GM12878 (cell line): ENCODE measurements around the gene DDX51. TPM values are rescaled to one million over a fixed set of nuclear protein-coding genes. Genes with fewer than 3 reads are reported as not detected.

Experiments used
- ATAC-seq: fragments of 200-7000 bp; cut with Tn5 transposase; 3 replicates; pipeline ENCODE4 v1.9.1; 2020; ENCODE audit warnings: mild to moderate bottlenecking, moderate library complexity
- BruUV-seq: library from RNA; stranded (reverse); fragments of 400-500 nt; replicated peaks from 2 replicates; lab custom pipeline; 2021; lab: Mats Ljungman, UMichigan
- CTCF ChIA-PET: fragments of 300-600 bp; sonication (Branson Sonifier 250); formaldehyde crosslinking; extraction: SDS; loops from one replicate; lab custom pipeline; 2021; ENCODE audit warnings: inconsistent platforms; lab: Yijun Ruan, JAX
- POLR2A ChIA-PET: fragments of 350-600 bp; formaldehyde crosslinking; extraction: SDS; loops from one replicate; lab custom pipeline; 2021; ENCODE audit warnings: inconsistent platforms; lab: Charles Lee
- RAD21 ChIA-PET: fragments of 300-600 bp; sonication (Branson Sonifier 250); formaldehyde crosslinking; loops from one replicate; lab custom pipeline; 2023; ENCODE audit warnings: antibody characterized with exemption; ENCODE audit not compliant: unreplicated experiment; lab: Charles Lee
- SMC1A ChIA-PET: fragments of 300-600 bp; sonication (Branson Sonifier 250); formaldehyde crosslinking; loops from one replicate; lab custom pipeline; 2023; ENCODE audit not compliant: unreplicated experiment, uncharacterized antibody; lab: Charles Lee
- DNase-seq: peaks from one replicate; pipeline ENCODE4 v3.0.0-alpha.2; 2011; ENCODE audit warnings: low read depth, low spot score
- FAIRE-seq: peaks from 3 replicates; lab custom pipeline; 2011; peaks lifted over from hg19 to GRCh38; lab: Jason Lieb, UNC
- H2AFZ ChIP-seq: 2 replicates; pipeline ENCODE4 v1.6.0; 2011; ENCODE audit warnings: low read depth, low read length, control low read depth; ENCODE audit not compliant: control insufficient read depth
- H3K27ac ChIP-seq: 2 replicates; pipeline ENCODE4 v1.5.1; 2011; ENCODE audit warnings: control low read depth; ENCODE audit not compliant: control insufficient read depth, insufficient read depth
- H3K27me3 ChIP-seq, 2 experiments: replicated peaks in 1 of 2; 2 replicates each; pipeline versions ENCODE4 v1.6.0 to v1.6.1; 2011; ENCODE audit warnings: low read length in 1 of 2; ENCODE audit not compliant: control insufficient read depth in 2 of 2, insufficient read depth in 2 of 2
- H3K36me3 ChIP-seq, 2 experiments: 2 replicates each; pipeline ENCODE4 v1.5.1; 2011; ENCODE audit warnings: low read length in 1 of 2; ENCODE audit not compliant: control insufficient read depth in 2 of 2, insufficient read depth in 2 of 2
- H3K4me1 ChIP-seq: 2 replicates; pipeline ENCODE4 v1.6.1; 2011; ENCODE audit warnings: mild to moderate bottlenecking, low read length, moderate library complexity, mixed read lengths; ENCODE audit not compliant: control insufficient read depth, insufficient read depth
- H3K4me2 ChIP-seq: 2 replicates; pipeline ENCODE4 v1.6.0; 2011; ENCODE audit warnings: control low read depth; ENCODE audit not compliant: control insufficient read depth, insufficient read depth
- H3K4me3 ChIP-seq: fragments of 200-600 bp; sonication (generic); 2 replicates; pipeline ENCODE4 v1.5.1; 2016
- H3K79me2 ChIP-seq: 2 replicates; pipeline ENCODE4 v1.6.0; 2011; ENCODE audit warnings: low read length; ENCODE audit not compliant: control insufficient read depth, insufficient read depth
- H3K9ac ChIP-seq: 2 replicates; pipeline ENCODE4 v1.8.0; 2011; ENCODE audit warnings: low read length, control low read depth, mixed read lengths; ENCODE audit not compliant: control insufficient read depth, insufficient read depth
- H3K9me3 ChIP-seq: replicated peaks from 3 replicates; pipeline ENCODE4 v1.5.1; 2011; ENCODE audit warnings: mild to moderate bottlenecking, low read length; ENCODE audit not compliant: control insufficient read depth, insufficient read depth
- H4K20me1 ChIP-seq: 2 replicates; pipeline ENCODE4 v1.6.0; 2011; ENCODE audit not compliant: control insufficient read depth, insufficient read depth
- CUX1 ChIP-seq: IDR thresholded peaks from 2 replicates; pipeline ENCODE4 v1.6.1; 2012; ENCODE audit warnings: improper control_type of control experiment, low read depth, low read length; ENCODE audit not compliant: insufficient replicate concordance
- MYB ChIP-seq: fragments of 150-350 bp; IDR thresholded peaks from 2 replicates; pipeline ENCODE4 v1.6.1; 2014; ENCODE audit warnings: mild to moderate bottlenecking, low read depth, low read length, borderline replicate concordance
- SMC3 ChIP-seq: IDR thresholded peaks from 2 replicates; pipeline ENCODE4 v1.6.1; 2011; ENCODE audit warnings: low read length, improper control_type of control experiment, borderline replicate concordance
- ZSCAN29 ChIP-seq: fragments of 450-650 bp; IDR thresholded peaks from 2 replicates; pipeline ENCODE4 v1.6.1; 2017; ENCODE audit warnings: mild to moderate bottlenecking, moderate library complexity
- WGBS: methylation state at CpG from one replicate; pipeline ENCODE4 v1.1.6; 2016; ENCODE audit warnings: low lambda C conversion rate; ENCODE audit not compliant: insufficient replicate concordance, insufficient coverage; ENCODE audit errors: missing lambda C conversion rate; 5-methylcytosine and 5-hydroxymethylcytosine counted together
- in situ Hi-C: fragments of 300-500 bp; cut with MboI; formaldehyde crosslinking; loops from 9 replicates; pipeline ENCODE4 v1.14.3; 2018; ENCODE audit warnings: mixed read lengths
- intact Hi-C: fragments of 100-400 bp; cut with micrococcal nuclease; formaldehyde crosslinking; loops from one replicate; pipeline ENCODE4 v1.14.2; 2022; ENCODE audit not compliant: unreplicated experiment
- polyA plus RNA-seq, 11 experiments: library from polyadenylated mRNA; depleted of rRNA in 4 of 11; unstranded in 6 of 11; stranded (reverse) in 5 of 11; fragments of >200 nt; fragmentation: Nextera tagmentation in 4 of 11; fragmentation: Illumina TruSeq in 1 of 11; extraction: Ambion mirVana in 4 of 11; extraction: Trizol in 1 of 11; gene quantifications; 1 replicate in 1 of 11; 2 replicates in 10 of 11; pipeline versions ENCODE4 v1.2.1 to v1.2.3, GENCODE V29; 2011 to 2016; ENCODE audit warnings: inconsistent platforms in 2 of 11, missing spikeins in 2 of 11, low read depth in 1 of 11
- total RNA-seq, 4 experiments: library from RNA; depleted of rRNA in 3 of 4; stranded (reverse); fragments of >200 nt in 3 of 4; fragmentation: Illumina TruSeq in 1 of 4; extraction: Trizol in 1 of 4; gene quantifications; 2 replicates each; pipeline versions ENCODE4 v1.2.1 to v1.2.3, GENCODE V29; 2013 to 2021
- TF ChIP-seq, protein P1 (sequence below): fragments of 450-650 bp; IDR thresholded peaks from 2 replicates; pipeline ENCODE4 v1.6.1; 2018; ENCODE audit warnings: borderline replicate concordance, mild to moderate bottlenecking; ENCODE audit not compliant: partially characterized antibody
- TF ChIP-seq, protein P2 (sequence below): fragments of 450-650 bp; IDR thresholded peaks from 2 replicates; pipeline ENCODE4 v1.6.1; 2016; ENCODE audit warnings: mild to moderate bottlenecking

Gene DDX51
- total and polyA plus RNA-seq, 10 of the 15 experiments (the other 5 are each of a cell fraction or from before 2014, with no cell fraction given) = 0.97 to 29.1 (median 9.8) TPM

- no peaks in the 10 kb centered on the region for H4K20me1 ChIP-seq
- POLR2A ChIA-PET = interaction anchor here (1.1 kb wide), 1 partner anchor 12 kb away, joined by 3 read pairs; no protein-coding TSS in a partner anchor
- no peak for DNase-seq
- TF ChIP-seq ZSCAN29 (no peak), CUX1 (no peak), SMC3 (no peak), MYB (no peak)
- TF ChIP-seq, protein P1, sequence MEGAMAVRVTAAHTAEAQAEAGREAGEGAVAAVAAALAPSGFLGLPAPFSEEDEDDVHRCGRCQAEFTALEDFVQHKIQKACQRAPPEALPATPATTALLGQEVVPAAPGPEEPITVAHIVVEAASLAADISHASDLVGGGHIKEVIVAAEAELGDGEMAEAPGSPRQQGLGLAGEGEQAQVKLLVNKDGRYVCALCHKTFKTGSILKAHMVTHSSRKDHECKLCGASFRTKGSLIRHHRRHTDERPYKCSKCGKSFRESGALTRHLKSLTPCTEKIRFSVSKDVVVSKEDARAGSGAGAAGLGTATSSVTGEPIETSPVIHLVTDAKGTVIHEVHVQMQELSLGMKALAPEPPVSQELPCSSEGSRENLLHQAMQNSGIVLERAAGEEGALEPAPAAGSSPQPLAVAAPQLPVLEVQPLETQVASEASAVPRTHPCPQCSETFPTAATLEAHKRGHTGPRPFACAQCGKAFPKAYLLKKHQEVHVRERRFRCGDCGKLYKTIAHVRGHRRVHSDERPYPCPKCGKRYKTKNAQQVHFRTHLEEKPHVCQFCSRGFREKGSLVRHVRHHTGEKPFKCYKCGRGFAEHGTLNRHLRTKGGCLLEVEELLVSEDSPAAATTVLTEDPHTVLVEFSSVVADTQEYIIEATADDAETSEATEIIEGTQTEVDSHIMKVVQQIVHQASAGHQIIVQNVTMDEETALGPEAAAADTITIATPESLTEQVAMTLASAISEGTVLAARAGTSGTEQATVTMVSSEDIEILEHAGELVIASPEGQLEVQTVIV = no peak
- TF ChIP-seq, protein P2, sequence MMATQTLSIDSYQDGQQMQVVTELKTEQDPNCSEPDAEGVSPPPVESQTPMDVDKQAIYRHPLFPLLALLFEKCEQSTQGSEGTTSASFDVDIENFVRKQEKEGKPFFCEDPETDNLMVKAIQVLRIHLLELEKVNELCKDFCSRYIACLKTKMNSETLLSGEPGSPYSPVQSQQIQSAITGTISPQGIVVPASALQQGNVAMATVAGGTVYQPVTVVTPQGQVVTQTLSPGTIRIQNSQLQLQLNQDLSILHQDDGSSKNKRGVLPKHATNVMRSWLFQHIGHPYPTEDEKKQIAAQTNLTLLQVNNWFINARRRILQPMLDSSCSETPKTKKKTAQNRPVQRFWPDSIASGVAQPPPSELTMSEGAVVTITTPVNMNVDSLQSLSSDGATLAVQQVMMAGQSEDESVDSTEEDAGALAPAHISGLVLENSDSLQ = no peak
- intact Hi-C loops = no loop called here
- peaks cover under 1% of the 10 kb centered on the region; the same call in 2 of the 3 replicates for H3K9me3 ChIP-seq
- RAD21 ChIA-PET = no interaction called here
- no peaks in the 10 kb centered on the region for H3K27me3 ChIP-seq
- BruUV-seq = no TSS peak
- H3K36me3 ChIP-seq = no peaks in the 10 kb centered on the region; a peak in 1 of 4 replicates
- in situ Hi-C loops = no loop called here
- no peaks in the 10 kb centered on the region for H3K4me1 ChIP-seq
- no peak overlapping the region for H2AFZ ChIP-seq
- H3K4me3 ChIP-seq = no peak overlapping the region
- ATAC-seq = no peak; the same call in 2 of the 3 replicates
- WGBS = 76% methylated on average over 38 of the region's 39 CpGs
- H3K27ac ChIP-seq = no peak overlapping the region
- no peak overlapping the region for H3K4me2 ChIP-seq
- FAIRE-seq = no peak
- CTCF ChIA-PET = no interaction called here
- no peak overlapping the region for H3K9ac ChIP-seq
- SMC1A ChIA-PET = no interaction called here
- H3K79me2 ChIP-seq = no peaks in the 10 kb centered on the region
Measured at GRCh38 chr12:132132609-132133430, 11.3 kb downstream of the DDX51 start.
